Testis (tissue), 2 donors: ENCODE results near the gene NXPH4.

Source experiments
- CTCF ChIP-seq, 3 experiments: fragments of 450-650 bp in 2 of 3; fragments of 200-600 bp in 1 of 3; sonication (generic) in 1 of 3; IDR thresholded peaks; one replicate each; pipeline ENCODE4 v1.5.1; 2016 to 2019; ENCODE audit warnings: antibody characterized with exemption in 3 of 3, mild to moderate bottlenecking in 2 of 3, moderate library complexity in 1 of 3
- POLR2A ChIP-seq: fragments of 450-650 bp; IDR thresholded peaks from one replicate; pipeline ENCODE4 v1.6.1; 2017; ENCODE audit warnings: antibody characterized with exemption, mild to moderate bottlenecking, moderate library complexity

GRCh38 chr12:57205931-57206330, 10.7 kb upstream of the NXPH4 start:
- TF ChIP-seq CTCF (IDR thresholded peaks at IDR 0.05) (no peak), POLR2A (no peak)
